ENCODE results near the gene CNGB1. TPM values are rescaled to one million over a fixed set of nuclear protein-coding genes. Genes with fewer than 3 reads are reported as not detected.

The CNGB1 gene
- total RNA-seq, 1 donor from 2014 or later, result not detected

DNA sequence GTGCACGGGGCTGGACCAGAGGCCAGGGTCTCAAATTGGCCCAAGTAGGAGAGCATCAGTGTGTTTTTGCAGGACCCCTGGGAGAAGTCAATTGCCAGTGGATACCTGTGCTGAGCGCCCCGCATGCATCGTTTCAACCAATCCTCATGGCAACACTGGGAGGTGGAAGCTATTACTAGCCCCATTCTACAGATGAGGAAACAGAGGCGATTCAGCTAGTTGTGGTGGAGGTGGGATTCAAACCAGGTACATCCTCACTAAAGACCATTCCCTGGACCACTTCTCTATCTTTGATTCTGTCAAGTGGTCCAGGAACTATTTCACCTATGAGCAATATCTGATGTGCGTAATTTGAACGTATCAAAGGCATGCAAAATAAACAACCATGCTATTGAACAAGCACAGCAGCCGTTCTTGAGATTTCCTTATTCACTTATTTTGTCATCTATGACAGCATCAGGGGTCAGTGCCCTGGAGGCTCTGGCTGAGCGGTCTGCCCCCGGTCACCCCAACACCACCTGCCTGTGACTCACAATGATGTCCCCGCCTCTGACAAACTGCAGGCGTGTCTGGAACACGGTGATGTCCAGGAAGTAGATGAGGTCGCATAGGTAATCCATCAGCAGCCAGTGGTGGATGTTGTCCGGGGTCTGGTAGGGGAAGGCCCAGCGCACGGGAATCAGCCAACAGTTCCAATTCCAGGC lies 54.0 kb downstream of the CNGB1 start:
- no peak overlapping the region for H3K9ac ChIP-seq
- H3K27me3 ChIP-seq, result no peaks in the 10 kb centered on the region
- H3K27ac ChIP-seq, result no peak overlapping the region
- TF ChIP-seq, protein P1, sequence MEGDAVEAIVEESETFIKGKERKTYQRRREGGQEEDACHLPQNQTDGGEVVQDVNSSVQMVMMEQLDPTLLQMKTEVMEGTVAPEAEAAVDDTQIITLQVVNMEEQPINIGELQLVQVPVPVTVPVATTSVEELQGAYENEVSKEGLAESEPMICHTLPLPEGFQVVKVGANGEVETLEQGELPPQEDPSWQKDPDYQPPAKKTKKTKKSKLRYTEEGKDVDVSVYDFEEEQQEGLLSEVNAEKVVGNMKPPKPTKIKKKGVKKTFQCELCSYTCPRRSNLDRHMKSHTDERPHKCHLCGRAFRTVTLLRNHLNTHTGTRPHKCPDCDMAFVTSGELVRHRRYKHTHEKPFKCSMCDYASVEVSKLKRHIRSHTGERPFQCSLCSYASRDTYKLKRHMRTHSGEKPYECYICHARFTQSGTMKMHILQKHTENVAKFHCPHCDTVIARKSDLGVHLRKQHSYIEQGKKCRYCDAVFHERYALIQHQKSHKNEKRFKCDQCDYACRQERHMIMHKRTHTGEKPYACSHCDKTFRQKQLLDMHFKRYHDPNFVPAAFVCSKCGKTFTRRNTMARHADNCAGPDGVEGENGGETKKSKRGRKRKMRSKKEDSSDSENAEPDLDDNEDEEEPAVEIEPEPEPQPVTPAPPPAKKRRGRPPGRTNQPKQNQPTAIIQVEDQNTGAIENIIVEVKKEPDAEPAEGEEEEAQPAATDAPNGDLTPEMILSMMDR (IDR thresholded peaks at IDR 0.05), result no peak
- no peak for TF ChIP-seq EZH2phosphoT487 (IDR thresholded peaks at IDR 0.05)
- no peak for TF ChIP-seq EZH2 (IDR thresholded peaks at IDR 0.05)
- H2AFZ ChIP-seq (replicated peaks), result no peak overlapping the region
- no peaks in the 10 kb centered on the region for H3F3A ChIP-seq (ENCODE audit: low read depth)
- Mint-ChIP-seq H3K36me3 (no peaks in the 10 kb centered on the region), H3K27me3 (ENCODE audit: insufficient read depth, low read depth) (peaks cover 11% of the 10 kb centered on the region), H3K9me3 (no peaks in the 10 kb centered on the region), H3K4me3 (no peak overlapping the region), H3K4me1 (peaks cover 10% of the 10 kb centered on the region), H3K27ac (no peak overlapping the region)
- H3K4me1 ChIP-seq, result no peaks in the 10 kb centered on the region
- H3K4me3 ChIP-seq, result no peak overlapping the region
- H3K4me2 ChIP-seq, result no peak overlapping the region
- H3K9me3 ChIP-seq (ENCODE audit: low read depth), result no peaks in the 10 kb centered on the region
- no peaks in the 10 kb centered on the region for H4K20me1 ChIP-seq (ENCODE audit: low read depth)
- DNase-seq (ENCODE audit: low spot score), result no peak
- no peaks in the 10 kb centered on the region for H3K36me3 ChIP-seq
- H3K79me2 ChIP-seq (ENCODE audit: low read depth), result no peaks in the 10 kb centered on the region

DNA sequence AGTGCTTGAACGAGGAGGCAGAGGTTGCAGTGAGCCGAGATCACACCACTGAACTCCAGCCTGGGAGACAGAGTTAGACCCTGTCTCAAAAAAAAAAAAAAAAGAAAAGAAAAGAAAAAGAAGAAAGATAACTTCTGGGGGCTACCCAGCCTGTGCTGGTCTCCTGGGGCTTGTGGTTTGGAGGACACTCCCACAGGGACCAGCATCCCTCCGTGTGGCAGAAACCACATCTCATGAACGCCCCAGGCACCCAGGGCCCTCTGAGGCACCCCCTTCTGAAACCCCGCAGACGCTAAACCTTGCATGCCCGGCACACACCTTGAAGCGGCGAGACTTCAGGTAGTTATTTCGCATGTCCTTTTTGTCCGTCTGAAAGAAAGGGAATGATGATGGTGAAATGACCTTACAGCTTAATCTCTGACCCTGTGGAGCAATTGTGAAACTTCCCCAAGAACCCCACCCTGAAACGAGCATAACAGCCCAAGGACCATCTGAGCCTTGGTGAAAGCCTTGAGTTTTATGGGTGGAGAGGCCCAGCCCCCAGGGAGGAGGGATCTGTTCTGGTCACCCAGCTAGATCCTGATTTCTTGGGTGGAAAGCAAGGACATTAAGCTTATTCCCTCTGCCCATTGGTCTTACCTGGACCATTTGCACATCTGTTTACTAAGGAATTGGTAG lies 55.0 kb downstream of the CNGB1 start:
- Histone ChIP-seq H3F3A (ENCODE audit: low read depth) (no peaks in the 10 kb centered on the region), H3K27ac (no peak overlapping the region), H3K9me3 (ENCODE audit: low read depth) (no peaks in the 10 kb centered on the region), H3K4me1 (no peaks in the 10 kb centered on the region), H3K4me2 (no peak overlapping the region), H3K4me3 (no peak overlapping the region), H3K27me3 (no peaks in the 10 kb centered on the region), H4K20me1 (ENCODE audit: low read depth) (no peaks in the 10 kb centered on the region), H3K79me2 (ENCODE audit: low read depth) (no peaks in the 10 kb centered on the region), H2AFZ (replicated peaks) (no peak overlapping the region), H3K36me3 (no peaks in the 10 kb centered on the region), H3K9ac (no peak overlapping the region)
- TF ChIP-seq EZH2phosphoT487 (IDR thresholded peaks at IDR 0.05), result no peak
- no peak for TF ChIP-seq EZH2 (IDR thresholded peaks at IDR 0.05)
- Mint-ChIP-seq H3K4me1 (peaks cover 14% of the 10 kb centered on the region), H3K9me3 (no peaks in the 10 kb centered on the region), H3K4me3 (no peak overlapping the region), H3K27ac (no peak overlapping the region), H3K27me3 (ENCODE audit: insufficient read depth, low read depth) (peaks cover 11% of the 10 kb centered on the region), H3K36me3 (no peaks in the 10 kb centered on the region)
- no peak for DNase-seq (ENCODE audit: low spot score)

DNA sequence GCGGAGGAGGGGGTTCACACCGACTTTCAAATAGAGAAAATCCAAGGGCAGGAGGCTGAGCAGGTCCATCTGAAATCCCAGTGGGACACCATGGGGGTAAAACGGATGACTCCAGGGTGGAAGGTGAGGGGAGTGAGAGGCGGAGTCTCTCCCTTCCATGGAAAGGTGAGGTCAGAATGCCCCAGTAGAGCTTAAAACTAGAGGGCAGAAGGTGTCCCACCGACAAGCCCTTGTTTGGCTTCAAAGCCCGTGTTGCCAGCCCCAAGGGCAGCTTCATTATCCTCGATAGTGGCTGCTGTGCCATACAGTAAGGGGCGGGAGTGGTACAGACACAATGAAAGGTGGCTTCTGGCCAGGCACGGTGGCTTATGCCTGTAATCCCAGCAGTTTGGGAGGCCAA lies 55.7 kb downstream of the CNGB1 start:
- no peak for DNase-seq (ENCODE audit: low spot score)
- no peak overlapping the region for H2AFZ ChIP-seq (replicated peaks)
- H3K4me2 ChIP-seq, result no peak overlapping the region
- Mint-ChIP-seq H3K4me3 (no peak overlapping the region), H3K36me3 (no peaks in the 10 kb centered on the region), H3K27me3 (ENCODE audit: insufficient read depth, low read depth) (peaks cover 13% of the 10 kb centered on the region), H3K27ac (no peak overlapping the region), H3K4me1 (peaks cover 14% of the 10 kb centered on the region), H3K9me3 (no peaks in the 10 kb centered on the region)
- no peaks in the 10 kb centered on the region for H4K20me1 ChIP-seq (ENCODE audit: low read depth)
- no peak overlapping the region for H3K4me3 ChIP-seq
- H3K9me3 ChIP-seq (ENCODE audit: low read depth), result no peaks in the 10 kb centered on the region
- H3F3A ChIP-seq (ENCODE audit: low read depth), result no peaks in the 10 kb centered on the region
- TF ChIP-seq EZH2phosphoT487 (IDR thresholded peaks at IDR 0.05) (no peak), EZH2 (IDR thresholded peaks at IDR 0.05) (no peak)
- TF ChIP-seq, protein P1 (IDR thresholded peaks at IDR 0.05), result no peak
- H3K4me1 ChIP-seq, result no peaks in the 10 kb centered on the region
- no peak overlapping the region for H3K27ac ChIP-seq
- H3K27me3 ChIP-seq, result no peaks in the 10 kb centered on the region
- H3K9ac ChIP-seq, result no peak overlapping the region
- no peaks in the 10 kb centered on the region for H3K36me3 ChIP-seq
- no peaks in the 10 kb centered on the region for H3K79me2 ChIP-seq (ENCODE audit: low read depth)
